Mesenteric fat pad (tissue), 1 donor: ENCODE results near the gene FOXRED2. TPM values are rescaled to one million over a fixed set of nuclear protein-coding genes. Genes with fewer than 3 reads are reported as not detected.
"Not testable (repeated sequence)": the region's sequence is repeated elsewhere in the genome, so short reads cannot be mapped to it uniquely, and the experiment has no call there.

Experiments used
- DNase-seq: peaks from one replicate; pipeline ENCODE4 v3.0.0-alpha.2; 2020; ENCODE audit warnings: low spot score
- total RNA-seq: library from RNA; stranded (reverse); fragmentation: NEBNext Ultra II Directional; extraction: Animal tissue kit (Norgen Biotek cat#: 25700); gene quantifications from one replicate; pipeline ENCODE4 v1.2.1, GENCODE V29; 2021
- donor health status: DM: yes; HTN: yes; CAD: no.

The FOXRED2 gene
- total RNA-seq, 1 donor from 2014 or later, result 11.2 TPM

- no peak for DNase-seq
Measured at GRCh38 chr22:36452250-36452977, 54.4 kb downstream of the FOXRED2 start.

GRCh38 chr22:36450923-36451322 is 55.9 kb downstream of the FOXRED2 start:
- DNase-seq, result not testable (repeated sequence)

- no peak for DNase-seq
Measured at GRCh38 chr22:36449596-36450175, 57.2 kb downstream of the FOXRED2 start.

GRCh38 chr22:36447632-36448031 is 59.2 kb downstream of the FOXRED2 start:
- no peak for DNase-seq

GRCh38 chr22:36445158-36445668 is 61.6 kb downstream of the FOXRED2 start:
- DNase-seq, result no peak

DNA sequence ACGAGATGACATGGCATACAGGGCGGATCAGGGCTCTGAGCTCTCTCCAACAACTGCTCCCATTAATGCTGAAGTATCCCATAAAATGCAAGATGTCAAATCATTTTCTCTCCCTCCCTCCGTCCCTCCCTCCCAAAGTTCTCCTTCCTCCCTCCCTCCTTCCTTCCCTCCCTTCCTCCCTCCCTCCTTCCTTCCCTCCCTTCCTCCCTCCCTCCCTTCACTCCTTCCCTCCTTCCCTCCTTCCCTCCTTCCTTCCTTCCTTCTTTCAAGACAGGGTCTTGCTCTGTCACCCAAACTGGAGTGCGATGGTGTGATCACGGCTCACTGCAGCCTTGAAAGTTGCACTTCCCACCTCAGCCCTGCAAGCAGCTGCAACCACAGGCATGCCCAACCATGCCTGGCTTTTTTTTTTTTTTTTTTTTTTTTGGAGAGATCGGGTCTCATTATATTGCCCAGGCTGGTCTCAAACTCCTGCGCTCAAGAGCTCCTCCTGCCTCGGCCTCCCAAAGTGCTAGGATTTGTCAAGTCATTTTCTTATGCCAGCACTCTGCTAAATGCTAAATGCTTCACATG is 63.6 kb downstream of the FOXRED2 start:
- DNase-seq, result no peak

GRCh38 chr22:36442506-36443197 is 64.2 kb downstream of the FOXRED2 start:
- no peak for DNase-seq

GRCh38 chr22:36440429-36441002 is 66.3 kb downstream of the FOXRED2 start:
- DNase-seq, result no peak

GRCh38 chr22:36439481-36440271 is 67.2 kb downstream of the FOXRED2 start:
- DNase-seq, result no peak

Other genes with a start within 250 kb of the FOXRED2 start
- gene MYH9, start 119.1 kb downstream of the FOXRED2 start, total RNA-seq, result 673 TPM
- 52.0 TPM for gene TXN2, start 25.4 kb downstream of the FOXRED2 start, total RNA-seq
- 149 TPM for gene EIF3D, start 22.1 kb upstream of the FOXRED2 start, total RNA-seq
- 0.19 TPM for gene CACNG2, start 196.7 kb upstream of the FOXRED2 start, total RNA-seq